ENCODE measurements around the gene KRT76.

The KRT76 gene

GRCh38 chr12:52813203-52813819 is 36.2 kb upstream of the KRT76 start:
- no peak for DNase-seq

GRCh38 chr12:52812749-52813148 is 35.6 kb upstream of the KRT76 start:
- no peak for DNase-seq

- no peak for DNase-seq
Measured at GRCh38 chr12:52812073-52812400, 34.9 kb upstream of the KRT76 start.

GRCh38 chr12:52811191-52812072 is 34.3 kb upstream of the KRT76 start:
- DNase-seq: no peak

- no peak for DNase-seq
Measured at GRCh38 chr12:52810554-52810953, 33.4 kb upstream of the KRT76 start.

GRCh38 chr12:52809166-52809565 is 32.0 kb upstream of the KRT76 start:
- no peak for DNase-seq

GRCh38 chr12:52808573-52809160 is 31.5 kb upstream of the KRT76 start:
- DNase-seq: no peak

- DNase-seq: no peak
Measured at GRCh38 chr12:52807544-52808470, 30.7 kb upstream of the KRT76 start.

GRCh38 chr12:52806821-52807543 is 29.8 kb upstream of the KRT76 start:
- no peak for DNase-seq

- DNase-seq: no peak
Measured at GRCh38 chr12:52806169-52806811, 29.1 kb upstream of the KRT76 start.

GRCh38 chr12:52805739-52806138 is 28.6 kb upstream of the KRT76 start:
- no peak for DNase-seq

GRCh38 chr12:52805000-52805399 is 27.9 kb upstream of the KRT76 start:
- no peak for DNase-seq

- no peak for DNase-seq
Measured at GRCh38 chr12:52802442-52802841, 25.3 kb upstream of the KRT76 start.

- DNase-seq: no peak
Measured at GRCh38 chr12:52801773-52802172, 24.6 kb upstream of the KRT76 start.

- DNase-seq: no peak
Measured at GRCh38 chr12:52800259-52800917, 23.2 kb upstream of the KRT76 start.

- DNase-seq: no peak
Measured at GRCh38 chr12:52799505-52800211, 22.5 kb upstream of the KRT76 start.

- DNase-seq: no peak
Measured at GRCh38 chr12:52798671-52799504, 21.7 kb upstream of the KRT76 start.

GRCh38 chr12:52798003-52798670 is 21.0 kb upstream of the KRT76 start:
- no peak for DNase-seq

GRCh38 chr12:52797529-52797894 is 20.4 kb upstream of the KRT76 start:
- DNase-seq: no peak
